Measurements from ENCODE around the gene SDCBP2. TPM values are rescaled to one million over a fixed set of nuclear protein-coding genes. Genes with fewer than 3 reads are reported as not detected.

The SDCBP2 gene
- total RNA-seq, 1 donor from 2014 or later, result 10.9 TPM

- Histone ChIP-seq H3K9me3 (no peaks in the 10 kb centered on the region), H3K36me3 (peaks cover 34% of the 10 kb centered on the region), H3K4me3 (no peak overlapping the region), H3K4me1 (peaks cover 84% of the 10 kb centered on the region), H3K27me3 (no peaks in the 10 kb centered on the region), H3K27ac (peak overlapping the region; percentile 12)
- ATAC-seq (peak; percentile 66), DNase-seq (no peak)
- intact Hi-C loops (cut with DNase I), result no loop called here
- TF ChIP-seq, protein P1, sequence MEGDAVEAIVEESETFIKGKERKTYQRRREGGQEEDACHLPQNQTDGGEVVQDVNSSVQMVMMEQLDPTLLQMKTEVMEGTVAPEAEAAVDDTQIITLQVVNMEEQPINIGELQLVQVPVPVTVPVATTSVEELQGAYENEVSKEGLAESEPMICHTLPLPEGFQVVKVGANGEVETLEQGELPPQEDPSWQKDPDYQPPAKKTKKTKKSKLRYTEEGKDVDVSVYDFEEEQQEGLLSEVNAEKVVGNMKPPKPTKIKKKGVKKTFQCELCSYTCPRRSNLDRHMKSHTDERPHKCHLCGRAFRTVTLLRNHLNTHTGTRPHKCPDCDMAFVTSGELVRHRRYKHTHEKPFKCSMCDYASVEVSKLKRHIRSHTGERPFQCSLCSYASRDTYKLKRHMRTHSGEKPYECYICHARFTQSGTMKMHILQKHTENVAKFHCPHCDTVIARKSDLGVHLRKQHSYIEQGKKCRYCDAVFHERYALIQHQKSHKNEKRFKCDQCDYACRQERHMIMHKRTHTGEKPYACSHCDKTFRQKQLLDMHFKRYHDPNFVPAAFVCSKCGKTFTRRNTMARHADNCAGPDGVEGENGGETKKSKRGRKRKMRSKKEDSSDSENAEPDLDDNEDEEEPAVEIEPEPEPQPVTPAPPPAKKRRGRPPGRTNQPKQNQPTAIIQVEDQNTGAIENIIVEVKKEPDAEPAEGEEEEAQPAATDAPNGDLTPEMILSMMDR (IDR thresholded peaks at IDR 0.05), result no peak
Observed at GRCh38 chr20:1376007-1376406, 47.1 kb upstream of the SDCBP2 start.

GRCh38 chr20:1375515-1375914, 46.6 kb upstream of the SDCBP2 start:
- no peaks in the 10 kb centered on the region for H3K27me3 ChIP-seq
- H3K4me3 ChIP-seq, result no peak overlapping the region
- H3K27ac ChIP-seq, result no peak overlapping the region
- no peaks in the 10 kb centered on the region for H3K9me3 ChIP-seq
- DNase-seq (no peak), ATAC-seq (peak; percentile 59)
- H3K36me3 ChIP-seq, result peaks cover 39% of the 10 kb centered on the region
- TF ChIP-seq, protein P1 (IDR thresholded peaks at IDR 0.05), result no peak
- intact Hi-C loops (cut with DNase I), result no loop called here
- peaks cover 84% of the 10 kb centered on the region for H3K4me1 ChIP-seq

- DNase-seq, result no peak
- H3K27ac ChIP-seq, result no peak overlapping the region
- no peak for ATAC-seq
- TF ChIP-seq, protein P1 (IDR thresholded peaks at IDR 0.05), result no peak
- intact Hi-C loops (cut with DNase I), result no loop called here
- H3K9me3 ChIP-seq, result no peaks in the 10 kb centered on the region
- H3K4me3 ChIP-seq, result no peak overlapping the region
- H3K27me3 ChIP-seq, result no peaks in the 10 kb centered on the region
- peaks cover 72% of the 10 kb centered on the region for H3K4me1 ChIP-seq
- H3K36me3 ChIP-seq, result peaks cover 47% of the 10 kb centered on the region
Observed at GRCh38 chr20:1374246-1374645, 45.3 kb upstream of the SDCBP2 start.

- no peaks in the 10 kb centered on the region for H3K27me3 ChIP-seq
- no peak overlapping the region for H3K27ac ChIP-seq
- peaks cover 50% of the 10 kb centered on the region for H3K36me3 ChIP-seq
- TF ChIP-seq, protein P1 (IDR thresholded peaks at IDR 0.05), result no peak
- intact Hi-C loops (cut with DNase I), result no loop called here
- DNase-seq (no peak), ATAC-seq (no peak)
- no peaks in the 10 kb centered on the region for H3K9me3 ChIP-seq
- H3K4me3 ChIP-seq, result no peak overlapping the region
- peaks cover 65% of the 10 kb centered on the region for H3K4me1 ChIP-seq
Observed at GRCh38 chr20:1373614-1374013, 44.7 kb upstream of the SDCBP2 start.

- Histone ChIP-seq H3K9me3 (no peaks in the 10 kb centered on the region), H3K27me3 (no peaks in the 10 kb centered on the region), H3K4me3 (no peak overlapping the region), H3K36me3 (peaks cover 56% of the 10 kb centered on the region), H3K4me1 (peaks cover 60% of the 10 kb centered on the region), H3K27ac (no peak overlapping the region)
- TF ChIP-seq, protein P1 (IDR thresholded peaks at IDR 0.05), result no peak
- no peak for ATAC-seq
- DNase-seq, result no peak
- intact Hi-C loops (cut with DNase I), result no loop called here
Observed at GRCh38 chr20:1373036-1373435, 44.1 kb upstream of the SDCBP2 start.

All from upper lobe of right lung (tissue), 1 donor.